Activated CD8-positive, alpha-beta memory T cell treated with anti-CD3 and anti-CD28 coated beads, Interleukin-2, amount 50 U/mL, for 4 hours (primary cell): ENCODE results near the gene HOXA9.

Experiments used
- DNase-seq: peaks from one replicate; pipeline ENCODE4 v3.0.0-alpha.2; 2020

Gene HOXA9

GRCh38 chr7:27151931-27152815, 13.2 kb downstream of the HOXA9 start, which contains the start of gene HOXA3:
Gene HOXA3 (minus strand): TSS chr7:27152583. CDS start chr7:27110640, 41,943 bp downstream.
- no peak for DNase-seq

GRCh38 chr7:27151341-27151930, 13.9 kb downstream of the HOXA9 start:
- no peak for DNase-seq

- DNase-seq, result peak; percentile 67
Observed at GRCh38 chr7:27150568-27151340, 14.6 kb downstream of the HOXA9 start.

GRCh38 chr7:27149842-27150567, 15.3 kb downstream of the HOXA9 start:
- DNase-seq, result no peak

- DNase-seq, result no peak
Observed at GRCh38 chr7:27148756-27149641, 16.3 kb downstream of the HOXA9 start.

- DNase-seq, result no peak
Observed at GRCh38 chr7:27148031-27148755, 17.1 kb downstream of the HOXA9 start.

GRCh38 chr7:27147199-27148030, 17.9 kb downstream of the HOXA9 start, which contains the start of gene HOXA6:
Gene HOXA6 (minus strand): TSS chr7:27147774. CDS start chr7:27147749, 25 bp downstream.
- no peak for DNase-seq

- no peak for DNase-seq
Observed at GRCh38 chr7:27146491-27147198, 18.7 kb downstream of the HOXA9 start.

- no peak for DNase-seq
Observed at GRCh38 chr7:27145914-27146412, 19.4 kb downstream of the HOXA9 start.

GRCh38 chr7:27145165-27145913, 20.0 kb downstream of the HOXA9 start:
- no peak for DNase-seq

GRCh38 chr7:27144781-27145164, 20.6 kb downstream of the HOXA9 start:
- DNase-seq, result no peak

GRCh38 chr7:27143950-27144780, 21.2 kb downstream of the HOXA9 start:
- DNase-seq, result no peak

- no peak for DNase-seq
Observed at GRCh38 chr7:27143023-27143949, 22.1 kb downstream of the HOXA9 start, which contains the start of gene HOXA5. Gene HOXA5 (minus strand): TSS chr7:27143681. CDS start chr7:27143607, 74 bp downstream.

GRCh38 chr7:27142580-27143022, 22.7 kb downstream of the HOXA9 start:
- no peak for DNase-seq

- no peak for DNase-seq
Observed at GRCh38 chr7:27141923-27142579, 23.3 kb downstream of the HOXA9 start.
